Epithelial cell of esophagus (primary cell): ENCODE results near the gene PARVB.

ENCODE experiments used
- DNase-seq: peaks from one replicate; pipeline ENCODE4 v3.0.0; 2010; ENCODE audit warnings: low read depth
- H3K4me3 ChIP-seq: 2 replicates; pipeline ENCODE4 v1.5.1; 2011; ENCODE audit warnings: mild to moderate bottlenecking, low read length, control low read depth
- TF ChIP-seq, protein P1 (sequence below): IDR thresholded peaks from 2 replicates; pipeline ENCODE4 v1.5.1; 2011; ENCODE audit warnings: low read depth, mild to moderate bottlenecking, low read length, control low read depth, inconsistent platforms; ENCODE audit not compliant: insufficient read depth; ENCODE audit errors: missing control alignments

Gene PARVB

GRCh38 chr22:44153710-44154109 is 129.6 kb downstream of the PARVB start:
- no peak overlapping the region for H3K4me3 ChIP-seq
- DNase-seq: no peak
- TF ChIP-seq, protein P1, sequence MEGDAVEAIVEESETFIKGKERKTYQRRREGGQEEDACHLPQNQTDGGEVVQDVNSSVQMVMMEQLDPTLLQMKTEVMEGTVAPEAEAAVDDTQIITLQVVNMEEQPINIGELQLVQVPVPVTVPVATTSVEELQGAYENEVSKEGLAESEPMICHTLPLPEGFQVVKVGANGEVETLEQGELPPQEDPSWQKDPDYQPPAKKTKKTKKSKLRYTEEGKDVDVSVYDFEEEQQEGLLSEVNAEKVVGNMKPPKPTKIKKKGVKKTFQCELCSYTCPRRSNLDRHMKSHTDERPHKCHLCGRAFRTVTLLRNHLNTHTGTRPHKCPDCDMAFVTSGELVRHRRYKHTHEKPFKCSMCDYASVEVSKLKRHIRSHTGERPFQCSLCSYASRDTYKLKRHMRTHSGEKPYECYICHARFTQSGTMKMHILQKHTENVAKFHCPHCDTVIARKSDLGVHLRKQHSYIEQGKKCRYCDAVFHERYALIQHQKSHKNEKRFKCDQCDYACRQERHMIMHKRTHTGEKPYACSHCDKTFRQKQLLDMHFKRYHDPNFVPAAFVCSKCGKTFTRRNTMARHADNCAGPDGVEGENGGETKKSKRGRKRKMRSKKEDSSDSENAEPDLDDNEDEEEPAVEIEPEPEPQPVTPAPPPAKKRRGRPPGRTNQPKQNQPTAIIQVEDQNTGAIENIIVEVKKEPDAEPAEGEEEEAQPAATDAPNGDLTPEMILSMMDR: no peak

GRCh38 chr22:44154436-44154942 is 130.4 kb downstream of the PARVB start:
- DNase-seq: no peak
- TF ChIP-seq, protein P1: no peak
- H3K4me3 ChIP-seq: no peak overlapping the region

GRCh38 chr22:44155115-44155514 is 131.0 kb downstream of the PARVB start:
- H3K4me3 ChIP-seq: no peak overlapping the region
- TF ChIP-seq, protein P1: no peak
- no peak for DNase-seq

DNA sequence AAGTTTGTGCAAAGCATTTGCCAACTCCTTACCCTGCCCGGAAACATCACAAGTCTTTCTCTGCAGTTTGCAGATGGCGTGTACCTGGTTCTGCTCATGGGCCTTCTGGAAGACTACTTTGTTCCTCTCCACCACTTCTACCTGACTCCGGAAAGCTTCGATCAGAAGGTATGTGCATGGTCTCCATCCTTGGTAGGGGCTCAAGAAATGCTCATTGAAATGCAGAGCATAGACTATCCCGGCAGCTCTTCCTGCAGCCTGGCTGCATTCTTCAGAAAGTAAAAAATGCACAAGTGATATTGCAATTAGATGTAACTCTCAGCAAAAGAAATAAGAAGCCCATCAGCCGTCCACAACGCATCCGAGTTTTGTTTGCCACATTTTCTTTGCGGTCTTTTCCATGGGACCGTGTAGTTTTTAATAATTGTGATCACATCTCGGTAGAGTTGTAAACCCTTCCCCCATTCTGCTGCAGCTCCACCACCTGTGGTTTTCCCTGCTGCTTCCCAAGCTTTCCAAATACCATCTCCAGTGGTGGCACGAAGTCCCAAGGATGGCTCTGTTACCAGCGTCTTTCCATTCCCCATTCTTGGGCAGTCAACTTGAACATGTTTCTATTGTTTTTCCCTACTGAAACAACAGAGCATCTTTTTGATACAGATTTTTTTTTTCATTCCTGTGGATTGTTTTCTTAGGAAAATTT is 134.0 kb downstream of the PARVB start:
- TF ChIP-seq, protein P1: no peak
- H3K4me3 ChIP-seq: no peak overlapping the region
- DNase-seq: no peak

DNA sequence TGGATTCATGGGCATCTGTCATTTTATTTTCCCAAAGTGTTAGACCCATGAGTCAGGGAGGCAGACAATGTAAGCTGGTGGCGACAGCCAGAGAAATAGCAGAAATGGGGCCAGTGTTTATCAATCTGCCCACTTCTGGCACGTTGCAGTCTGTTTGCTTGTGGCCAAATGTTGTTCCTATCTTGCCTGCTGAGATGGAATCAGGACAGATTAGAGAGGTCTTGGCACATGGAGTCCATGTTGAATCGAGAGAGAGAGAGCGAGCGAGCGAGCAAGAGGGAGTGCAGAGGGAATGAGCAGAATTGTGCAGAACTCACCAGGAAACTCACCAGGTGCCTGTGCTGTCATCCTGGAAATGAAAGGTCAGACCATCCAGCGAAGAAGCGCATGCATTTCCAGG is 134.7 kb downstream of the PARVB start:
- H3K4me3 ChIP-seq: no peak overlapping the region
- TF ChIP-seq, protein P1: no peak
- no peak for DNase-seq

DNA sequence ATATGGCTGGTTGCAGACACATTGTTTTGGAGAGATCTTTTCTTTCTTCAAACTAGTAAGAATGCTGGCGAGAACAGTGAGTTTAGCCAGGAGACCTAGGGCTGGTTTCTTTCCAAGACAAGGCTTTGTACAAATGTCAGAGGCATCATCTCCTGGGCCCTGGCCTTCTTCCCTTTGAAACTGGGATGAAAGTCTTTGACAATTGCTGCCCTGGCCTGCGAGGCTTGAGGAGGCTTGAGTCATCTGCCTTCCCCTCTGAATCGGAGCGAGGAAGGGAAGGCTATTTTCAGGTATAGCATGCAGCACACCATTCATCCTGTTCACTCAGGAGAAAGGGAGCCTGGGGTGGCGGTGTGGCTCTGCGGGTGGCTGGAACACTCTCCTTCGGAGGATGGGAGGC is 135.1 kb downstream of the PARVB start:
- H3K4me3 ChIP-seq: no peak overlapping the region
- TF ChIP-seq, protein P1: no peak
- DNase-seq: no peak

DNA sequence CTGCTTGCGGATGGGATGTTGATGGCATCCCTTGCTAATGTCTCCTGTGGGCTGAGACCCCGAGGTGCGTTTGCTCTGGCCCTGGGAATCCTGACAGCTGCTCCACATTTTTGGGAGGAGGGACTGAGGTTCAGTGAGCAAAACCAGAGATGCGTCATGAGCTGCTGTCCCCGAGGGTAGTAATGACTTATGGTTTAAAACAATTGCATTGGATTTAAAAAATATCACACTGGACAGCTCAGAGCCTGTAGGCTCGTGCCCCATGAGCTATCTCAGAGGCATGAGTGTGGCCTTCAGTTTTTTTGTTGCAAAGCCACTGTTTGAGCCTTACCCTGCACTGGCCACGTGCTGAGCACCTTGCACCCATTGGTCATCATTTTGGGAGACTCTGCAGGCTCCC is 135.7 kb downstream of the PARVB start:
- no peak overlapping the region for H3K4me3 ChIP-seq
- DNase-seq: no peak
- TF ChIP-seq, protein P1: no peak
